Cardiac muscle cell (in vitro differentiated cells and primary cell): ENCODE measurements around the gene ABCB8. TPM values are rescaled to one million over a fixed set of nuclear protein-coding genes. Genes with fewer than 3 reads are reported as not detected.

Experiments used
- DNase-seq, 2 donors: peaks; one replicate each; pipeline versions ENCODE4 v3.0.0 to v3.0.0-alpha.2; 2010 to 2017; ENCODE audit warnings: low read depth in 1 of 2, low spot score in 1 of 2
- H3K27ac ChIP-seq: fragments of 200-600 bp; sonication (generic); 2 replicates; pipeline ENCODE4 v1.5.1; 2016
- H3K27me3 ChIP-seq: fragments of 200-600 bp; sonication (generic); 2 replicates; pipeline ENCODE4 v1.6.0; 2016; ENCODE audit warnings: control low read depth
- H3K36me3 ChIP-seq: fragments of 200-600 bp; sonication (generic); 2 replicates; pipeline ENCODE4 v1.5.1; 2016; ENCODE audit warnings: control low read depth
- H3K4me1 ChIP-seq: fragments of 200-600 bp; sonication (generic); 2 replicates; pipeline ENCODE4 v1.8.1; 2017; ENCODE audit warnings: low read depth, mild to moderate bottlenecking, mixed run types
- H3K4me3 ChIP-seq: fragments of 200-600 bp; sonication (generic); 2 replicates; pipeline ENCODE4 v1.5.1; 2016; ENCODE audit warnings: mild to moderate bottlenecking
- H3K9me3 ChIP-seq: fragments of 200-600 bp; sonication (generic); 2 replicates; pipeline ENCODE4 v1.5.1; 2017; ENCODE audit warnings: low read depth, mild to moderate bottlenecking, control low read depth
- polyA plus RNA-seq: library from polyadenylated mRNA; unstranded; fragments of >200 nt; fragmentation: Nextera tagmentation; extraction: Ambion mirVana; gene quantifications from 2 replicates; pipeline ENCODE4 v1.2.1, GENCODE V29; 2016
- total RNA-seq: library from RNA; depleted of rRNA; stranded (reverse); fragments of >200 nt; gene quantifications from 2 replicates; pipeline ENCODE4 v1.2.3, GENCODE V29; 2016
- TF ChIP-seq, protein P1 (sequence below): IDR thresholded peaks from 2 replicates; pipeline ENCODE4 v1.5.1; 2012; ENCODE audit warnings: low read depth, mild to moderate bottlenecking, low read length

Gene ABCB8
- total and polyA plus RNA-seq, 2 experiments from 2014 or later = 20.4 to 29.2 TPM

DNA sequence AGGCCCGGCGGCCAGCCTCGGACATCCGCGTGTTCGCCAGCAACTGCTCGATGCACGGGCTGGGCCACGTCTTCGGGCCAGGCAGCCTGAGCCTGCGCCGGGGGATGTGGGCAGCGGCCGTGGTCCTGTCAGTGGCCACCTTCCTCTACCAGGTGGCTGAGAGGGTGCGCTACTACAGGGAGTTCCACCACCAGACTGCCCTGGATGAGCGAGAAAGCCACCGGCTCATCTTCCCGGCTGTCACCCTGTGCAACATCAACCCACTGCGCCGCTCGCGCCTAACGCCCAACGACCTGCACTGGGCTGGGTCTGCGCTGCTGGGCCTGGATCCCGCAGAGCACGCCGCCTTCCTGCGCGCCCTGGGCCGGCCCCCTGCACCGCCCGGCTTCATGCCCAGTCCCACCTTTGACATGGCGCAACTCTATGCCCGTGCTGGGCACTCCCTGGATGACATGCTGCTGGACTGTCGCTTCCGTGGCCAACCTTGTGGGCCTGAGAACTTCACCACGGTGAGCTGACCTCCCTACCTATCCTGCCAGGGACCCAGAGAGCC is 20.7 kb downstream of the ABCB8 start:
- DNase-seq = no peak
- Histone ChIP-seq H3K4me3 (no peak overlapping the region), H3K9me3 (no peaks in the 10 kb centered on the region), H3K36me3 (no peaks in the 10 kb centered on the region), H3K27me3 (peaks cover 26% of the 10 kb centered on the region), H3K27ac (no peak overlapping the region), H3K4me1 (no peaks in the 10 kb centered on the region)
- TF ChIP-seq, protein P1, sequence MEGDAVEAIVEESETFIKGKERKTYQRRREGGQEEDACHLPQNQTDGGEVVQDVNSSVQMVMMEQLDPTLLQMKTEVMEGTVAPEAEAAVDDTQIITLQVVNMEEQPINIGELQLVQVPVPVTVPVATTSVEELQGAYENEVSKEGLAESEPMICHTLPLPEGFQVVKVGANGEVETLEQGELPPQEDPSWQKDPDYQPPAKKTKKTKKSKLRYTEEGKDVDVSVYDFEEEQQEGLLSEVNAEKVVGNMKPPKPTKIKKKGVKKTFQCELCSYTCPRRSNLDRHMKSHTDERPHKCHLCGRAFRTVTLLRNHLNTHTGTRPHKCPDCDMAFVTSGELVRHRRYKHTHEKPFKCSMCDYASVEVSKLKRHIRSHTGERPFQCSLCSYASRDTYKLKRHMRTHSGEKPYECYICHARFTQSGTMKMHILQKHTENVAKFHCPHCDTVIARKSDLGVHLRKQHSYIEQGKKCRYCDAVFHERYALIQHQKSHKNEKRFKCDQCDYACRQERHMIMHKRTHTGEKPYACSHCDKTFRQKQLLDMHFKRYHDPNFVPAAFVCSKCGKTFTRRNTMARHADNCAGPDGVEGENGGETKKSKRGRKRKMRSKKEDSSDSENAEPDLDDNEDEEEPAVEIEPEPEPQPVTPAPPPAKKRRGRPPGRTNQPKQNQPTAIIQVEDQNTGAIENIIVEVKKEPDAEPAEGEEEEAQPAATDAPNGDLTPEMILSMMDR = no peak

DNA sequence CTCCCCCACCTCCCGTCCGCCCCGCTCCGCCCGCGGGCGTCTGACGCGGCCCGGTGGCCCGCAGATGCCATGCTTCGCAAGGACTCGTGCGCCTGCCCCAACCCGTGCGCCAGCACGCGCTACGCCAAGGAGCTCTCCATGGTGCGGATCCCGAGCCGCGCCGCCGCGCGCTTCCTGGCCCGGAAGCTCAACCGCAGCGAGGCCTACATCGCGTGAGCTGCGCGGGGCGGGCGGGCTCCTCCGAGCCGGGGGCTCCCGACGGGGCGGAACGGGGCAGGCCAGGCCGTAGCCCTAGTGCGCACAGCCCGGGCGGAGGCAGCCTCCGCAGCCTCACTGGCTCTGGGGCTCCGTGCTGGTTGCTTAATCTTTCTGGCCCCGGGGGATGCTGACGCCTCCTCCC is 22.9 kb downstream of the ABCB8 start:
- Histone ChIP-seq H3K4me1 (no peaks in the 10 kb centered on the region), H3K27me3 (peaks cover 26% of the 10 kb centered on the region), H3K27ac (no peak overlapping the region), H3K9me3 (no peaks in the 10 kb centered on the region), H3K36me3 (no peaks in the 10 kb centered on the region), H3K4me3 (peak overlapping the region; percentile 4)
- TF ChIP-seq, protein P1 = no peak
- peak; percentile 79 to 90 for DNase-seq

DNA sequence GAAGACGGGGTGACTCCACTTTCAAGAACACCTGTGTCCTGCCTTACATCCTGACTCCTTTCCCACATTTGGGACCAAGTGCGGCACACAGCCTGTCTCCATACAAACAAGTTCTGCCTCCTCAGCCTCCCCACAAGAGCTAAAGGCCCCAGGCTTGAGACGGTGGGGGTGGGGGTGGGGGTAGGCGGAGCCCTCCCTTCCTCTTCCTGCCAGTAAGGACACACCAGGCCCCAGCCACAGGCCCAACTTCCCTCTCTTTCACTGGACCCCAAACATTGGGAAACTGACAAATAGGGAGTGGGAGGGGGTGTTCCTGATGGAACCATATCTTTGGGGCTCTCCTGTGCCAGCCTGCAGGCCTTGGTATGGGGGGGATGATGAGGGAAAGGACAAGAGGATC is 24.8 kb downstream of the ABCB8 start:
- peaks cover 26% of the 10 kb centered on the region for H3K27me3 ChIP-seq
- H3K9me3 ChIP-seq = no peaks in the 10 kb centered on the region
- no peaks in the 10 kb centered on the region for H3K36me3 ChIP-seq
- no peak overlapping the region for H3K4me3 ChIP-seq
- peaks cover 5% of the 10 kb centered on the region for H3K4me1 ChIP-seq
- no peak for DNase-seq
- no peak overlapping the region for H3K27ac ChIP-seq
- TF ChIP-seq, protein P1 = no peak

DNA sequence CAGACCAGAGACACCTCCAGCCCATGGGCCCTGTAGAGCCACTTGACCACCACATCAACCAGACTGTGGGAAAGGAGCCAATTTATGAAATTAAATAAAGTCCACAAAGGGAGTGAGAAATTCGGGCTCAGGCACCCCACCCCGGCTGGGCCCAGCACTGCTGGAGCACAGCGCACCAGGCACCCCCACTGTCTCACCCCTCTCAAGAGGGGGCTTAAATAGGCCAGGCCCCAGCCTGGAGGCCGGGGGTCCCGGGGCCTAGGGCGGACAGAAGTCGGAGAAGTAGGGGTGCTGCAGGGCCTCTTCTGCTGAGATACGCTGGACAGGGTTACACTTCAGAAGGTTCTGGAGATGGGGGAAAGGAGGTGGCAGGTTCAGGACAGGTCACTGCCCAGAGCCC is 25.5 kb downstream of the ABCB8 start:
- Histone ChIP-seq H3K4me3 (no peak overlapping the region), H3K27ac (no peak overlapping the region), H3K4me1 (peaks cover 11% of the 10 kb centered on the region), H3K9me3 (no peaks in the 10 kb centered on the region), H3K36me3 (no peaks in the 10 kb centered on the region), H3K27me3 (peaks cover 26% of the 10 kb centered on the region)
- TF ChIP-seq, protein P1 = no peak
- no peak for DNase-seq

DNA sequence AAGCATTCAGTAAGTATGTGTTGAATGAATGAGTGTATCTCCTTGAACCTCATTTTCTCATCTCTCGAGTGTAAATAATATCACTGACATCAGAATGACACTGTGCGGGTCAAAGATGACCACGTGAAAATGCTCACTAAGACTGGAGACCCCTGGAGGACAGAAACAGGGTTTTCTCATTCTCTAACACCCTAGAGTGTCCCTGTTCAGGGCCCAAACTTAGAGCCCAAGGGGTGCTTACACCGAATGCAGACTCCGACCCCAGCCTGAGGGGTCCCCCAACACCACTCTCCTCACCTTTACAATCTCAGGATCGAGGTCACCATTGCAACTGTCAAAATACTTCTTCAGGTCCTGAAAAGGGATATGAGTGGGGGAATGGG is 28.0 kb downstream of the ABCB8 start:
- Histone ChIP-seq H3K4me1 (peaks cover 23% of the 10 kb centered on the region), H3K27ac (no peak overlapping the region), H3K9me3 (no peaks in the 10 kb centered on the region), H3K36me3 (no peaks in the 10 kb centered on the region), H3K27me3 (peaks cover 9% of the 10 kb centered on the region), H3K4me3 (no peak overlapping the region)
- TF ChIP-seq, protein P1 = no peak
- DNase-seq = no peak
